Muscle layer of colon (tissue), 2 donors: ENCODE results near the gene CAB39.

Source experiments
- H3K27ac ChIP-seq: one replicate; pipeline ENCODE4 v1.7.0; 2013; ENCODE audit warnings: low read depth, mild to moderate bottlenecking, low read length, moderate library complexity
- H3K27me3 ChIP-seq, 2 donors: one replicate each; pipeline ENCODE4 v1.7.0; 2013; ENCODE audit warnings: low read length in 2 of 2, mild to moderate bottlenecking in 2 of 2; ENCODE audit not compliant: insufficient read depth in 2 of 2, control insufficient read depth in 1 of 2
- H3K36me3 ChIP-seq: one replicate; pipeline ENCODE4 v1.7.0; 2013; ENCODE audit warnings: mild to moderate bottlenecking, low read length; ENCODE audit not compliant: insufficient read depth
- H3K4me1 ChIP-seq: one replicate; pipeline ENCODE4 v1.7.0; 2013; ENCODE audit warnings: mild to moderate bottlenecking, low read length; ENCODE audit not compliant: insufficient read depth
- H3K4me3 ChIP-seq, 2 donors: one replicate each; pipeline ENCODE4 v1.7.0; 2013; ENCODE audit warnings: low read length in 2 of 2, low read depth in 1 of 2, mild to moderate bottlenecking in 1 of 2, moderate library complexity in 1 of 2
- H3K9ac ChIP-seq: one replicate; pipeline ENCODE4 v1.7.0; 2013; ENCODE audit warnings: low read length
- H3K9me3 ChIP-seq: one replicate; pipeline ENCODE4 v1.7.0; 2013; ENCODE audit warnings: mild to moderate bottlenecking, low read length
- donor health status: abdominal sarcoma.
- donor health status: Adenocarcinoma of cecum.

Gene CAB39

GRCh38 chr2:230759481-230760167 is 47.0 kb downstream of the CAB39 start:
- Histone ChIP-seq H3K9me3 (no peaks in the 10 kb centered on the region), H3K36me3 (peaks cover 27% of the 10 kb centered on the region), H3K27me3 (no peaks in the 10 kb centered on the region), H3K4me3 (no peak overlapping the region), H3K4me1 (peaks cover 35% of the 10 kb centered on the region), H3K9ac (no peak overlapping the region), H3K27ac (no peak overlapping the region)

- Histone ChIP-seq H3K36me3 (peaks cover 31% of the 10 kb centered on the region), H3K4me1 (peaks cover 26% of the 10 kb centered on the region), H3K9ac (no peak overlapping the region), H3K27me3 (no peaks in the 10 kb centered on the region), H3K4me3 (no peak overlapping the region), H3K27ac (no peak overlapping the region), H3K9me3 (no peaks in the 10 kb centered on the region)
These were observed 49.1 kb downstream of the CAB39 start for GRCh38 chr2:230761704-230762103.

GRCh38 chr2:230762317-230762896 is 49.8 kb downstream of the CAB39 start:
- Histone ChIP-seq H3K27me3 (no peaks in the 10 kb centered on the region), H3K9me3 (no peaks in the 10 kb centered on the region), H3K4me1 (peaks cover 19% of the 10 kb centered on the region), H3K27ac (no peak overlapping the region), H3K9ac (no peak overlapping the region), H3K36me3 (peaks cover 32% of the 10 kb centered on the region), H3K4me3 (no peak overlapping the region)

- Histone ChIP-seq H3K9ac (no peak overlapping the region), H3K27me3 (no peaks in the 10 kb centered on the region), H3K9me3 (no peaks in the 10 kb centered on the region), H3K4me3 (no peak overlapping the region), H3K27ac (no peak overlapping the region), H3K36me3 (peaks cover 32% of the 10 kb centered on the region), H3K4me1 (peaks cover under 1% of the 10 kb centered on the region)
These were observed 51.7 kb downstream of the CAB39 start for GRCh38 chr2:230764346-230764745.

- Histone ChIP-seq H3K9ac (no peak overlapping the region), H3K36me3 (peaks cover 27% of the 10 kb centered on the region), H3K27ac (no peak overlapping the region), H3K4me1 (no peaks in the 10 kb centered on the region), H3K4me3 (no peak overlapping the region), H3K27me3 (no peaks in the 10 kb centered on the region), H3K9me3 (no peaks in the 10 kb centered on the region)
These were observed 53.1 kb downstream of the CAB39 start for GRCh38 chr2:230765611-230766300.

- no peaks in the 10 kb centered on the region for H3K9me3 ChIP-seq
- H3K4me3 ChIP-seq: no peak overlapping the region
- H3K27ac ChIP-seq: no peak overlapping the region
- H3K9ac ChIP-seq: no peak overlapping the region
- H3K36me3 ChIP-seq: peaks cover 9% of the 10 kb centered on the region
- H3K27me3 ChIP-seq: no peaks in the 10 kb centered on the region
- no peaks in the 10 kb centered on the region for H3K4me1 ChIP-seq
These were observed 55.3 kb downstream of the CAB39 start for GRCh38 chr2:230767862-230768388.

GRCh38 chr2:230770804-230771203 is 58.2 kb downstream of the CAB39 start:
- Histone ChIP-seq H3K27ac (no peak overlapping the region), H3K4me1 (peaks cover 11% of the 10 kb centered on the region), H3K9ac (no peak overlapping the region), H3K27me3 (no peaks in the 10 kb centered on the region), H3K9me3 (no peaks in the 10 kb centered on the region), H3K4me3 (no peak overlapping the region), H3K36me3 (peaks cover 5% of the 10 kb centered on the region)

- Histone ChIP-seq H3K4me1 (peaks cover 11% of the 10 kb centered on the region), H3K9ac (no peak overlapping the region), H3K4me3 (no peak overlapping the region), H3K27me3 (no peaks in the 10 kb centered on the region), H3K36me3 (no peaks in the 10 kb centered on the region), H3K27ac (no peak overlapping the region), H3K9me3 (no peaks in the 10 kb centered on the region)
These were observed 59.5 kb downstream of the CAB39 start for GRCh38 chr2:230772156-230772555.

- H3K27ac ChIP-seq: no peak overlapping the region
- no peak overlapping the region for H3K4me3 ChIP-seq
- H3K9ac ChIP-seq: no peak overlapping the region
- H3K36me3 ChIP-seq: no peaks in the 10 kb centered on the region
- no peaks in the 10 kb centered on the region for H3K27me3 ChIP-seq
- peaks cover 19% of the 10 kb centered on the region for H3K4me1 ChIP-seq
- H3K9me3 ChIP-seq: no peaks in the 10 kb centered on the region
These were observed 60.6 kb downstream of the CAB39 start for GRCh38 chr2:230773039-230773773.

- H3K4me3 ChIP-seq: no peak overlapping the region
- no peaks in the 10 kb centered on the region for H3K27me3 ChIP-seq
- H3K36me3 ChIP-seq: no peaks in the 10 kb centered on the region
- H3K4me1 ChIP-seq: peaks cover 29% of the 10 kb centered on the region
- no peak overlapping the region for H3K27ac ChIP-seq
- no peak overlapping the region for H3K9ac ChIP-seq
- H3K9me3 ChIP-seq: no peaks in the 10 kb centered on the region
These were observed 61.8 kb downstream of the CAB39 start for GRCh38 chr2:230774348-230774951.

- Histone ChIP-seq H3K9ac (no peak overlapping the region), H3K27ac (no peak overlapping the region), H3K9me3 (no peaks in the 10 kb centered on the region), H3K4me1 (peaks cover 31% of the 10 kb centered on the region), H3K4me3 (no peak overlapping the region), H3K27me3 (no peaks in the 10 kb centered on the region), H3K36me3 (no peaks in the 10 kb centered on the region)
These were observed 63.1 kb downstream of the CAB39 start for GRCh38 chr2:230775737-230776136.
